GM06990 (cell line): ENCODE measurements around the gene AK8.

ENCODE experiments used
- DNase-seq: peaks from one replicate; pipeline ENCODE4 v3.0.0-alpha.2; 2011; ENCODE audit not compliant: insufficient read length; ENCODE audit errors: extremely low read depth
- H3K27me3 ChIP-seq: replicated peaks from 2 replicates; pipeline ENCODE4 v1.6.0; 2011; ENCODE audit warnings: low read length; ENCODE audit not compliant: control insufficient read depth, insufficient read depth
- H3K36me3 ChIP-seq: 2 replicates; pipeline ENCODE4 v1.5.1; 2011; ENCODE audit warnings: low read length; ENCODE audit not compliant: control insufficient read depth, insufficient read depth
- H3K4me3 ChIP-seq: replicated peaks from 2 replicates; pipeline ENCODE4 v1.5.1; 2011; ENCODE audit warnings: low read depth, mild to moderate bottlenecking, control low read depth, low read length
- CTCF ChIP-seq: IDR thresholded peaks from 2 replicates; pipeline ENCODE4 v1.5.1; 2011; ENCODE audit warnings: low read length, control low read depth, mild to moderate bottlenecking, inconsistent platforms; ENCODE audit not compliant: insufficient read depth, poor library complexity, severe bottlenecking

AK8 gene

DNA sequence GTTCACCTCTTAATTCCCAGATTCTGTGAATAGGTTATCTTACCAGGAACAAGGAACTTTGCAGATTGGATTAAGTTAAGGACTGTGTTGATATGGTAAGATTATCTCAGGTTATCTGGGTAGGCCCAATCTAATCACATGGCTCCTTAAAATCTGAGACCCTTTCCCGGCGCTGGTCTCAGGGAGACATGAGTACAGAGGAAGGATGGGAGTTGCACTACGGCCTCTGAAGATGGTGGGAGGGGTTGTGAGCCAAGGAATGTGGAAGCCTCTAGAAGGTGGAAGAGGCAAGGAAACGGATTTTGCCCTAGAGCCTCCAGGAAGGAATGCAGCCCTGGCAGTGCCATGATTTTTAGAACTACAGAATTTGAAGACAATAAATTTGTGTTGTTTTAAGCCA lies 95.1 kb downstream of the AK8 start:
- Histone ChIP-seq H3K4me3 (no peak overlapping the region), H3K36me3 (no peaks in the 10 kb centered on the region), H3K27me3 (no peaks in the 10 kb centered on the region)
- no peak for DNase-seq
- no peak for TF ChIP-seq CTCF

- no peak for DNase-seq
- no peak for TF ChIP-seq CTCF
- H3K36me3 ChIP-seq = no peaks in the 10 kb centered on the region
- H3K27me3 ChIP-seq = no peaks in the 10 kb centered on the region
- H3K4me3 ChIP-seq = no peak overlapping the region
Observed at GRCh38 chr9:132782037-132782436, 96.0 kb downstream of the AK8 start.

GRCh38 chr9:132780230-132781007 lies 97.7 kb downstream of the AK8 start:
- DNase-seq = no peak
- Histone ChIP-seq H3K4me3 (no peak overlapping the region), H3K27me3 (no peaks in the 10 kb centered on the region), H3K36me3 (no peaks in the 10 kb centered on the region)
- TF ChIP-seq CTCF = no peak

DNA sequence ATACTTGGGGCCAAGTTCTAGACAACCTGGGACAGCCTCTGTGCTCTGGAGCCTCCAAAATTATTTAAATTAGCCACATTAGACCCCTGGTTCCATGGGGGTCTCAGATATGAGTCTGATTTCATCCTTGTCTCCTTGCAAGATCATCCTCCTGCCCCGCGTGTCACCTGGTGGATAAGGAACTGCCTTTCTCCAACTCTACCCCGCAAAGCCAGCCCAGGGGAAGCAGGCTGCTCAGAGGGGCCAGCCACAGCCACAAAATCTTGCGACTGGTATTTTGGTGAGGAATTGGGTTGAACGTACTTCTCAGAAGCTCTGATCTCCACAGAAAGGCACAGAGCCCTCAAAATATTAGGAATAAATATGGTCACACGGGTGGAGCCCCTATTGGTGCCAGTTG lies 101.2 kb downstream of the AK8 start:
- no peak for DNase-seq
- Histone ChIP-seq H3K4me3 (no peak overlapping the region), H3K36me3 (no peaks in the 10 kb centered on the region), H3K27me3 (no peaks in the 10 kb centered on the region)
- no peak for TF ChIP-seq CTCF

DNA sequence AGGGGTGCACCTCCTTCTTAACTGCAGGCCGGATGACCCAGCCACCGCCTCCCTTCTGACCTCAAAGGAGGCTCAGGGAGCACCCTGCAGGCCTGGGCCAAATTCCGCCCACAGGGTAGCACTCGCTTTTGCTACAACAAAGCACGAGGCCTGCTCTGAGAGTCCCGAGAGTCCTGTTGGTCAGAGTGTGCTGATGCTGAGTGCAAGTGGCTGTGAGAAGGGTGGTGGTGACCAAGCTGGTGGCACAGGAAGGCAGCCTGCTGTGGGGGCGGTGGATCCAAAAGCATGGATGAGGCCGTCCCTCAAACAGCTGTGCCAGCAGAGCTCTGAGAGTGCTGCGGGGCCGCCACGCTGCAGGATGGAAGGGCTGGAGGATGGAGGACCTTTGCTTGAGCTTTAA lies 101.8 kb downstream of the AK8 start:
- DNase-seq = no peak
- no peak for TF ChIP-seq CTCF
- Histone ChIP-seq H3K27me3 (no peaks in the 10 kb centered on the region), H3K4me3 (no peak overlapping the region), H3K36me3 (no peaks in the 10 kb centered on the region)

GRCh38 chr9:132775720-132776119 lies 102.4 kb downstream of the AK8 start:
- TF ChIP-seq CTCF = no peak
- DNase-seq = no peak
- Histone ChIP-seq H3K27me3 (no peaks in the 10 kb centered on the region), H3K4me3 (no peak overlapping the region), H3K36me3 (no peaks in the 10 kb centered on the region)
